K562 (cell line): ENCODE results near the gene IGF2BP3. TPM values are rescaled to one million over a fixed set of nuclear protein-coding genes. Genes with fewer than 3 reads are reported as not detected.

ENCODE experiments used
- CLOCK ChIP-seq: fragments of 250-450 bp; sonication (Bioruptor Pico); IDR thresholded peaks from 2 replicates; pipeline ENCODE4 v1.4.0; 2020; ENCODE audit warnings: mild to moderate bottlenecking, moderate library complexity, borderline replicate concordance
- CREB3L1 ChIP-seq: fragments of 450-650 bp; IDR thresholded peaks from 2 replicates; pipeline ENCODE4 v1.6.1; 2014; ENCODE audit warnings: low read depth, mild to moderate bottlenecking, moderate library complexity, borderline replicate concordance
- CTCFL ChIP-seq: IDR thresholded peaks from 2 replicates; pipeline ENCODE4 v1.6.1; 2011; ENCODE audit warnings: borderline replicate concordance, low read depth, mild to moderate bottlenecking, moderate library complexity, low read length; ENCODE audit not compliant: insufficient read depth, poor library complexity, severe bottlenecking
- E2F3 ChIP-seq: fragments of 250-450 bp; sonication (Bioruptor Pico); IDR thresholded peaks from 2 replicates; pipeline ENCODE4 v1.4.0; 2020; ENCODE audit warnings: mild to moderate bottlenecking
- E4F1 ChIP-seq: fragments of 250-450 bp; sonication (Bioruptor Pico); IDR thresholded peaks from 2 replicates; pipeline ENCODE4 v1.5.0; 2021; ENCODE audit warnings: mild to moderate bottlenecking, borderline replicate concordance
- GTF2F1 ChIP-seq: IDR thresholded peaks from 2 replicates; pipeline ENCODE4 v1.6.1; 2011; ENCODE audit warnings: low read depth, low read length, improper control_type of control experiment
- KAT8 ChIP-seq: fragments of 450-650 bp; IDR thresholded peaks from 2 replicates; pipeline ENCODE4 v1.6.1; 2016; ENCODE audit warnings: low read depth, mild to moderate bottlenecking
- NFXL1 ChIP-seq: fragments of 450-650 bp; formaldehyde crosslinking; IDR thresholded peaks from 2 replicates; pipeline ENCODE4 v1.4.0; 2021; ENCODE audit warnings: mild to moderate bottlenecking
- POLR2H ChIP-seq: IDR thresholded peaks from 2 replicates; pipeline ENCODE4 v1.6.1; 2016; ENCODE audit warnings: missing genetic modification characterization, low read depth, mild to moderate bottlenecking, control low read depth, missing compliant biosample characterization, moderate library complexity
- RBM39 ChIP-seq: fragments of 200-400 bp; formaldehyde crosslinking; optimal IDR thresholded peaks from 2 replicates; pipeline ENCODE3; 2018; ENCODE audit warnings: low read depth, low read length
- RFX7 ChIP-seq: fragments of 250-450 bp; sonication (Bioruptor Pico); IDR thresholded peaks from 2 replicates; pipeline ENCODE4 v1.5.1; 2021; ENCODE audit warnings: mild to moderate bottlenecking
- SIRT6 ChIP-seq: IDR thresholded peaks from one replicate; pipeline ENCODE4 v1.6.1; 2012; ENCODE audit warnings: low read depth, mild to moderate bottlenecking, control low read depth, inconsistent platforms, low read length, moderate library complexity
- YY1 ChIP-seq, 3 experiments: IDR thresholded peaks; 2 replicates each; pipeline ENCODE4 v1.6.1; 2011; ENCODE audit warnings: low read length in 2 of 3, mild to moderate bottlenecking in 2 of 3, moderate library complexity in 2 of 3, borderline replicate concordance in 1 of 3, control low read depth in 1 of 3, low read depth in 1 of 3; ENCODE audit not compliant: insufficient read depth in 3 of 3, insufficient replicate concordance in 2 of 3, control insufficient read depth in 1 of 3, insufficient read length in 1 of 3; ENCODE audit errors: extremely low read depth in 1 of 3
- ZC3H8 ChIP-seq: fragments of 450-650 bp; IDR thresholded peaks from 2 replicates; pipeline ENCODE4 v1.6.1; 2017
- ZNF174 ChIP-seq: fragments of 250-450 bp; sonication (Bioruptor Pico); IDR thresholded peaks from 2 replicates; pipeline ENCODE4 v1.4.0; 2020; ENCODE audit warnings: mild to moderate bottlenecking
- ZNF175 ChIP-seq: fragments of 200-800 bp; sonication (Bioruptor generic); IDR thresholded peaks from 2 replicates; pipeline ENCODE4 v1.6.1; 2016; ENCODE audit warnings: low read depth, mild to moderate bottlenecking, missing genetic modification characterization, missing compliant biosample characterization
- polyA plus RNA-seq, 8 experiments: library from polyadenylated mRNA; depleted of rRNA in 4 of 8; stranded (reverse) in 5 of 8; unstranded in 3 of 8; fragments of >200 nt; fragmentation: Nextera tagmentation in 2 of 8; fragmentation: Illumina TruSeq in 1 of 8; extraction: Ambion mirVana in 2 of 8; extraction: Trizol in 1 of 8; gene quantifications; 2 replicates each; pipeline versions ENCODE4 v1.2.1 to v1.2.3, GENCODE V29; 2011 to 2014; ENCODE audit warnings: inconsistent platforms in 1 of 8, missing spikeins in 1 of 8
- total RNA-seq, 7 experiments: library from RNA; depleted of rRNA in 6 of 7; stranded (reverse); fragments of >200 nt in 6 of 7; fragmentation: Illumina TruSeq in 2 of 7; extraction: Trizol in 2 of 7; gene quantifications; 2 replicates each; pipeline versions ENCODE4 v1.2.1 to v1.2.3, GENCODE V29; 2011 to 2021; ENCODE audit warnings: low replicate concordance in 1 of 7

IGF2BP3 gene
- total and polyA plus RNA-seq, 9 of the 15 experiments (the other 6 are each of a cell fraction or from before 2014, with no cell fraction given): 8.4 to 88.1 (median 61.2) TPM

- TF ChIP-seq CREB3L1 (0 out of 2 replicates have a peak, but pooled peaks have one; percentile 38), CTCFL (no peak), NFXL1 (CRISPR knock-in tag) (no peak), POLR2H (tag) (peak; percentile 84; the same call in 1 of the 2 replicates), CLOCK (no peak), E4F1 (CRISPR knock-in tag) (no peak), RFX7 (CRISPR knock-in tag) (no peak), E2F3 (no peak), ZC3H8 (no peak), ZNF174 (CRISPR knock-in tag) (no peak), YY1 (IDR thresholded peaks at IDR 0.05; ENCODE audit: borderline replicate concordance in 1 of 3, control insufficient read depth in 1 of 3, extremely low read depth in 1 of 3, insufficient read depth in 3 of 3, insufficient read length in 1 of 3, insufficient replicate concordance in 2 of 3, low read depth in 1 of 3, low read length in 2 of 3) (no peak), ZNF175 (CRISPR knock-in tag) (no peak), SIRT6 (no peak), GTF2F1 (no peak), RBM39 (no peak), KAT8 (no peak)
These were observed 4.7 kb upstream of the IGF2BP3 start (continued) for GRCh38 chr7:23474829-23475575.
